ENCODE data around the gene NAV2.

The NAV2 gene

DNA sequence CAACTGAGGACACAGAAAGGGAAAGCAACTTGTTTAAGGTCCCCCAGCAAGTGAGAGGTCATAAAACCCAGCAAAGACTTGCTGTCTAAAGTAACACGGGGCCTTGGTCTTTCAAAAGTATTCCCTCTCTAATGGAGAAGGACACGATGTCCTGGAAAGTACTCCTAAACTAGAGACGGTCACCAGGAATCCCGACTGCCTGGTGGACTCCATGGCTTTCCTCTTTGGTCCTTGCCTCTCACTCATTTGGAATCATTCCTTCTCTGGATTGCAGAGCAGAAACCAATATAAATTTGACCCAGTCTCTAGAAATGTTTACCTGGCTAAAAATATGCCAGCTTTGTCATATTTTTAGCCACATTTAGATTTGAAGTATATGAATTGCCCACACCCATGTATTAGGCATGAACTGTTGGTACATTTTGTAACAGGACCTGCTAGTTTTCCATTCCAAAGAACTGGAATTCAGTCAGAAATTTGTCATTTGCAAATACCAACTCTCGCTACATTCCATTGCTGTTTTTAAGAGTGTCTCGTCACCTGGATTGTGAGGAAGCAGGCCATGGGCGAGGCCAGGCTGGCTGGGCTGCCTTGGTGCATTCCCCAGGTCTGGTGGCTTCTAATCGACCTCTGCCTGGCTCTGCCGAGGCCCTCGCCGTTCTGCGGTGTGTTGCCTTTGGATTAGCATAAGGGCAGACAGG, 12.9 kb downstream of the NAV2 start:
- DNase-seq (ENCODE audit: low read depth): peak; percentile 55
- TF ChIP-seq, protein P1, sequence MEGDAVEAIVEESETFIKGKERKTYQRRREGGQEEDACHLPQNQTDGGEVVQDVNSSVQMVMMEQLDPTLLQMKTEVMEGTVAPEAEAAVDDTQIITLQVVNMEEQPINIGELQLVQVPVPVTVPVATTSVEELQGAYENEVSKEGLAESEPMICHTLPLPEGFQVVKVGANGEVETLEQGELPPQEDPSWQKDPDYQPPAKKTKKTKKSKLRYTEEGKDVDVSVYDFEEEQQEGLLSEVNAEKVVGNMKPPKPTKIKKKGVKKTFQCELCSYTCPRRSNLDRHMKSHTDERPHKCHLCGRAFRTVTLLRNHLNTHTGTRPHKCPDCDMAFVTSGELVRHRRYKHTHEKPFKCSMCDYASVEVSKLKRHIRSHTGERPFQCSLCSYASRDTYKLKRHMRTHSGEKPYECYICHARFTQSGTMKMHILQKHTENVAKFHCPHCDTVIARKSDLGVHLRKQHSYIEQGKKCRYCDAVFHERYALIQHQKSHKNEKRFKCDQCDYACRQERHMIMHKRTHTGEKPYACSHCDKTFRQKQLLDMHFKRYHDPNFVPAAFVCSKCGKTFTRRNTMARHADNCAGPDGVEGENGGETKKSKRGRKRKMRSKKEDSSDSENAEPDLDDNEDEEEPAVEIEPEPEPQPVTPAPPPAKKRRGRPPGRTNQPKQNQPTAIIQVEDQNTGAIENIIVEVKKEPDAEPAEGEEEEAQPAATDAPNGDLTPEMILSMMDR (conservative IDR thresholded peaks at IDR 0.05; ENCODE audit: low read depth, low read length): no peak
- H3K4me3 ChIP-seq (ENCODE audit: low read length): no peak overlapping the region

DNA sequence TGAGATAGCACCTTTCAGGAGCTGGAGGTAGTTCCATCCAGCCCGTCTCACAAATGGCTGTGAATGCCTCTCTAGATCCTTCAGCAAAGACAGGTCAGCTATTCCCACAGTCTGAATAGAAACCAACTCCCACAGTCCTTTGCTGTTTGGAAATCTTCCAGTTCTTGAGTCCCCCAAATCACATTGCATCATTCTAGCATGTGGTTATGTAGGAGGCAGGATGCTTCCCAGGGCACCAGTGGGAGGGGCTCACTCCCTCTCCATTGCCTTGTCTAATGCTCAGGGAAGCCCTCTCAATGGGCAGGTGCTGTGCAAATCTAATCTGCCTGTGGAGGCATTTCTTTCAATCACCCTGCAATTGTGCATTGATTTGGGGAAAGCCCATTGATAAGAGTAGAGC, 14.6 kb downstream of the NAV2 start:
- DNase-seq (ENCODE audit: low read depth): no peak
- TF ChIP-seq, protein P1 (conservative IDR thresholded peaks at IDR 0.05; ENCODE audit: low read depth, low read length): no peak
- no peak overlapping the region for H3K4me3 ChIP-seq (ENCODE audit: low read length)

DNA sequence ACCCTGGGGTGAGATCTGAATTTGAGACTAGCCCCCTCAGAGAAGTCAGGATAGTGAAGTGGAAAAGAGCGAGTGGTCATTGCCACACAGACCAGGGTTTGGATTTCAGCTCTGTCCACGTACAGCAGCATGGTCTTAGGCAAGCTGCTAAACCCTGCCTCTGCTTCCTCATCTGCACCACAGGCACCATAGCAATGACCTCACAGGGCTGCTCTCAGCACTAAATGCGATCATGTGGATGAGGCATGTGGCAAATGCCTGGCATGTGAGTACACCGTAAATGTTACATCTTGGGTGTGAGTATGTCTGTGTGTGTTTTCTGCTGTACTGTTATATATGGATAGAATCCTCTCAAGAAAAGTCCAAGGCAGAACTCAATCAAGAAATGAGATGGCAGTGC, 15.8 kb downstream of the NAV2 start:
- TF ChIP-seq, protein P1 (conservative IDR thresholded peaks at IDR 0.05; ENCODE audit: low read depth, low read length): no peak
- H3K4me3 ChIP-seq (ENCODE audit: low read length): no peak overlapping the region
- peak; percentile 81 for DNase-seq (ENCODE audit: low read depth)

DNA sequence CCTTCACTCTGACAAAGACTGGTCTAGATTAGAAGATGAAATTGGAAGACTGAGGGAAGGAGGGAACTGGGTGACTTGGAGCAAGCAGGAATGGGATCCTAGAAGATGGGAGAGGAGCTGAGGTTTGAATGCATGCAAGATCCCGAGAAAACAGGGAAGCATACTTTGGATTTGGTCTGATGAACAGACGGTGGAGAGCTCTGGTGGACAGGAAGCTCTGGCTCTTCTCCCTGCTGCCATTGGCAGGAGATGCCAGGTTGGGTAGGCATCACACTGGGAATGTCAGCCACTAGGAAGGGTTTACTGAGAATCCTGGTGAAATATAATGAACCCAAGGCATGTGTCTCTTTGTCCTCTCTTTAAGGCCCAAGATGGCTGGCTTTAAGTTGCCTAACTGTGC, 16.5 kb downstream of the NAV2 start:
- TF ChIP-seq, protein P1 (conservative IDR thresholded peaks at IDR 0.05; ENCODE audit: low read depth, low read length): no peak
- DNase-seq (ENCODE audit: low read depth): no peak

DNA sequence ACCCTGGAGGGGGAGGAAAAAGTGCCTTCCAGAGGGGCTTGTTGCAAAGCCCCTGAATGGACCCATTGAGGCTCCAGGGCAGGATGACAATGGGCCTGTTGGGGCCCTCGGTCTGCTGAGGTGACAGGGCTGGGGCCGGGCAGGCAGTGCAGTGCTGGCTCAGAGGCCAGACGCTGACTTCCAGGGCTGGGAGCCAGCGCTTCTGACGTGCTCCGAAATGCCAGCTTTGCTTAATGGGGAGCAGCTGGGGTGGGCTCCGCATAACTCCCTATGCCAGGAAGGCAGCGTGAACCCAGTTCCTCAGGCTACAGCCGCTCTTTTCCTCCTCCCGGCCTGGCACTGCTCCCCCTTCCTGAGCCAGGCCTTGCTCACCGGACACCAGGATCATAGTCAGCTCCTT, 17.7 kb downstream of the NAV2 start:
- TF ChIP-seq, protein P1 (conservative IDR thresholded peaks at IDR 0.05; ENCODE audit: low read depth, low read length): no peak
- no peak overlapping the region for H3K4me3 ChIP-seq (ENCODE audit: low read length)
- DNase-seq (ENCODE audit: low read depth): no peak

More for the DNA sequence above, 16.5 kb downstream of the NAV2 start:
- no peak overlapping the region for H3K4me3 ChIP-seq (ENCODE audit: low read length)

DNA sequence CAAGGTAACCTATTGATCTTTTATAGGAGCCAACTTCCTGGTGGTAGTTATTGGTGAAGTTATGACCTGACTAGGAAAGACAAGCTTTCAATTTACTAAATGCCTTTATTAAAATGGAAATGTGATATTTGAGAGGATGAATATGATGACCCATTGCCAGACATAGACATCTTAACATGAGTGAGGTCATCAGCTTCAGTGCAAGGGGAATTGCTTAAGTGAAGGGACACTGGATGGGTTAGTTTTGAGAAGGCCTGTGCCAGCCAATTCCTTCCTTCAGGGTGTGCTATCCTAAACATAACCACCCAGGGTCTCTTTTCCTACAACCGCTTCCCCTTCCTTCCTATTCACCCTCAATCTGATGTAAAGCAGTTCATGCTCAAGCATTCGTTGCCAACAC, 21.5 kb downstream of the NAV2 start:
- no peak for DNase-seq (ENCODE audit: low read depth)
- TF ChIP-seq, protein P1 (conservative IDR thresholded peaks at IDR 0.05; ENCODE audit: low read depth, low read length): no peak
- H3K4me3 ChIP-seq (ENCODE audit: low read length): no peak overlapping the region

DNA sequence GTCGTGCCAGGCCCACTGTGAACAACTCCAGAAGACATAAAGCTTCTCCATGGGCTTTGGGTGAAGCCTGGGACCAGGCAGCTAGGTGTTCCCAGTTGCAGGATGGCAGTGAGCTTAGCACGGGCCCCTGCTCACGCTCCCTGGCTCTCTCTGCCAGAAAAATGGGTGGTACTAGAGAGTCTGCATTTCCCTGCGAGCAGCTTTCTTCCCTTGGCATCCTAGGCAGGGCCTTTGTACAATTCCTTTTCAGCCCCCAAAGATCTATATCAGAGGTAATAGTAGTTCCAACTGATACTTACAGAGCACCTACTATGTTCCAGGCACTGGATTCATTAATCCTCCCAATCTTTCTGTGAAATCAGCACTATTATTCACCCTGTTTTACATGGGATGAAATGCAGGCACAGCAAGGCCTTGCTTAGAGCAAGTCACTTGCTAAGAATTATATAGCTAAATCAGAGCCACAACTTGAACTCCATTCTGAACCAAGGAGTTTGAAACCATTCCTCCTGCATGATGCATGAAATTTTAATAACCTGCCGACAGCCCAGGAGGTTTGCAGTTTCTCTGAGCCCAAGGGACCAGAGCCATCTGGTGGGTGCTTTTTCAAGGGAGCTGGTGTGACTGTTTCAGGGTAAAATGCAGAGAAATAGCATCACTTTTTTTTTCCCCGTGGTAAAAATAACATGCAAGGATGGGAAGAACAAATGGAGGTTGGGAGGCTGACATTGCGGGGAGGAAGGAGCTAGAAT, 22.7 kb downstream of the NAV2 start:
- no peak for DNase-seq (ENCODE audit: low read depth)
- H3K4me3 ChIP-seq (ENCODE audit: low read length): no peak overlapping the region
- TF ChIP-seq, protein P1 (conservative IDR thresholded peaks at IDR 0.05; ENCODE audit: low read depth, low read length): peak; percentile 46
